ENCODE data around the gene PARS2. TPM values are rescaled to one million over a fixed set of nuclear protein-coding genes. Genes with fewer than 3 reads are reported as not detected.

PARS2 gene
- polyA plus RNA-seq, 1 donor (not counting 4 experiments of a cell fraction or from before 2014, with no cell fraction given): 3.0 TPM

GRCh38 chr1:54736685-54737084, 27.6 kb downstream of the PARS2 start:
- H3K27ac ChIP-seq (ENCODE audit: control insufficient read depth, insufficient read depth, low read length): no peak overlapping the region
- no peak for TF ChIP-seq EZH2 (IDR thresholded peaks at IDR 0.05; ENCODE audit: low read length)
- no peak for TF ChIP-seq CTCF (optimal IDR thresholded peaks at IDR 0.05 in 1 of 3, IDR thresholded peaks at IDR 0.05 in 1 of 3, conservative IDR thresholded peaks at IDR 0.05 in 1 of 3; ENCODE audit: extremely low read depth in 1 of 3, insufficient read depth in 2 of 3, low read length in 3 of 3)
- no peaks in the 10 kb centered on the region for H3K27me3 ChIP-seq (ENCODE audit: control insufficient read depth, extremely low read depth, insufficient read depth, low read length)
- no peaks in the 10 kb centered on the region for H3K79me2 ChIP-seq (ENCODE audit: control insufficient read depth, insufficient read depth, low read length)
- H2AFZ ChIP-seq (ENCODE audit: control insufficient read depth, low read length): no peak overlapping the region
- DNase-seq (ENCODE audit: low read depth, low spot score) (no peak), FAIRE-seq (no peak)
- no peaks in the 10 kb centered on the region for H4K20me1 ChIP-seq (ENCODE audit: control insufficient read depth, extremely low read depth, insufficient read depth, low read length)
- no peaks in the 10 kb centered on the region for H3K4me1 ChIP-seq (ENCODE audit: control insufficient read depth, extremely low read depth, insufficient read depth, low read length)
- H3K36me3 ChIP-seq (ENCODE audit: control insufficient read depth in 2 of 2, extremely low read depth in 1 of 2, insufficient read depth in 2 of 2, low read length in 2 of 2): peaks cover 21 to 26% of the 10 kb centered on the region in 2 experiments
- H3K9me1 ChIP-seq (ENCODE audit: control insufficient read depth, extremely low read depth, insufficient read depth, low read length): no peaks in the 10 kb centered on the region
- no peak overlapping the region for H3K4me2 ChIP-seq (ENCODE audit: control insufficient read depth, extremely low read depth, insufficient read depth, low read depth, low read length)
- dilution Hi-C loops (cut with MboI; ENCODE audit: extremely low pct_ligation_motif_present, low sequenced_read_pairs): no loop called here
- no peaks in the 10 kb centered on the region for H3K9me3 ChIP-seq (ENCODE audit: control insufficient read depth, low read depth, low read length)
- no peak overlapping the region for H3K4me3 ChIP-seq (ENCODE audit: control insufficient read depth in 2 of 3, extremely low read depth in 1 of 3, insufficient read depth in 2 of 3, low read depth in 1 of 3, low read length in 3 of 3)
- no peak overlapping the region for H3K9ac ChIP-seq (ENCODE audit: control insufficient read depth, extremely low read depth, insufficient read depth, low read length)

GRCh38 chr1:54728027-54728426, 36.3 kb downstream of the PARS2 start:
- no peak for FAIRE-seq
- no peaks in the 10 kb centered on the region for H4K20me1 ChIP-seq (ENCODE audit: control insufficient read depth, extremely low read depth, insufficient read depth, low read length)

More at GRCh38 chr1:54728027-54728426, 36.3 kb downstream of the PARS2 start:
- H3K4me2 ChIP-seq (ENCODE audit: control insufficient read depth, extremely low read depth, insufficient read depth, low read depth, low read length): no peak overlapping the region
- dilution Hi-C loops (cut with MboI; ENCODE audit: extremely low pct_ligation_motif_present, low sequenced_read_pairs): no loop called here
- H3K4me1 ChIP-seq (ENCODE audit: control insufficient read depth, extremely low read depth, insufficient read depth, low read length): no peaks in the 10 kb centered on the region
- no peaks in the 10 kb centered on the region for H3K9me3 ChIP-seq (ENCODE audit: control insufficient read depth, low read depth, low read length)
- no peaks in the 10 kb centered on the region for H3K79me2 ChIP-seq (ENCODE audit: control insufficient read depth, insufficient read depth, low read length)
- no peaks in the 10 kb centered on the region for H3K9me1 ChIP-seq (ENCODE audit: control insufficient read depth, extremely low read depth, insufficient read depth, low read length)
- H2AFZ ChIP-seq (ENCODE audit: control insufficient read depth, low read length): no peak overlapping the region
- no peak overlapping the region for H3K27ac ChIP-seq (ENCODE audit: control insufficient read depth, insufficient read depth, low read length)
- no peaks in the 10 kb centered on the region for H3K27me3 ChIP-seq (ENCODE audit: control insufficient read depth, extremely low read depth, insufficient read depth, low read length)
- no peak overlapping the region for H3K9ac ChIP-seq (ENCODE audit: control insufficient read depth, extremely low read depth, insufficient read depth, low read length)
- TF ChIP-seq CTCF (optimal IDR thresholded peaks at IDR 0.05 in 1 of 3, IDR thresholded peaks at IDR 0.05 in 1 of 3, conservative IDR thresholded peaks at IDR 0.05 in 1 of 3; ENCODE audit: extremely low read depth in 1 of 3, insufficient read depth in 2 of 3, low read length in 3 of 3): no peak
- no peak for TF ChIP-seq EZH2 (IDR thresholded peaks at IDR 0.05; ENCODE audit: low read length)
- H3K4me3 ChIP-seq (ENCODE audit: control insufficient read depth in 2 of 3, extremely low read depth in 1 of 3, insufficient read depth in 2 of 3, low read depth in 1 of 3, low read length in 3 of 3): no peak overlapping the region
- H3K36me3 ChIP-seq (ENCODE audit: control insufficient read depth in 2 of 2, extremely low read depth in 1 of 2, insufficient read depth in 2 of 2, low read length in 2 of 2): peaks cover 17 to 27% of the 10 kb centered on the region in 2 experiments
- no peak for DNase-seq (ENCODE audit: low read depth, low spot score)
